Measurements from ENCODE around the gene HOXA5. TPM values are rescaled to one million over a fixed set of nuclear protein-coding genes. Genes with fewer than 3 reads are reported as not detected.
A peak's percentile ranks its signal among the peaks of the same experiment; 100 is the strongest.

HOXA5 gene
- total RNA-seq, 4 donors from 2014 or later = 10.7 to 61.0 (median 18.9) TPM

DNA sequence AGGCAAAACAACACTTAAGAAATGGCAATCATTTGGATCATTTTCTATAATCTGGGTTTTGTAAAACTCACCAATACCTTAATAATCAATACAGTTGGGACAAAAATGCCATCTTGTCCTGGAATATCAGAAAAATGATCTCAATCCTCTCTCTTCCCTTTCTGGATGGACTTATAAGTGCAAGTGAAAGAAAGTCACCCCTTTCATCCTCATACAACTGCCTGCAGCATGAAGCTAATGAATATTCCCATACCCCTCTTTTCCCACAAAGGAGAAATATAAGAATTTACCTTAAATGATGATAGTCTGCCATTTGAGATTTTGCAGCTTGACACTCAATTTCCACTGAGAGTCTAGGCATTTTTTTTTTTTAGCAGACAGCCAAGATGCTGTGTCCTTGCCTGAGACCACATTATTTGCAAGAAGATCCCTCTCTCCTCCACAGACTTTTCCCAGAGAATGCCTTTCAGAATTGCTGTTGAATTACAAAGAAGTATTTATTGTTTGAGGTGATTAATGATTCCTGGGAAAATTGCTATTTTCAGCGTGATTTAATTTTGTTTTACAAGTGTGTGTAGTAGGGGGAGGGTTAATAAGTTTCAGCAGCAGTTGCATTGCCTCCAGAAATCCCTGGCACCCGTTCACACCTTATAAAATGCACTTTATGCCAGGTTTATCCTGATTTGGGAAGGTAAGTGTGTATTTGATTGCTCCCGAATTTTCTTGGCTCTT lies 16.7 kb downstream of the HOXA5 start:
- H3K4me3 ChIP-seq = no peak overlapping the region
- H3K27me3 ChIP-seq = no peaks in the 10 kb centered on the region
- H3K36me3 ChIP-seq = no peaks in the 10 kb centered on the region
- no peaks in the 10 kb centered on the region for H3K9me3 ChIP-seq
- H3K4me1 ChIP-seq = no peaks in the 10 kb centered on the region
- TF ChIP-seq, protein P1, sequence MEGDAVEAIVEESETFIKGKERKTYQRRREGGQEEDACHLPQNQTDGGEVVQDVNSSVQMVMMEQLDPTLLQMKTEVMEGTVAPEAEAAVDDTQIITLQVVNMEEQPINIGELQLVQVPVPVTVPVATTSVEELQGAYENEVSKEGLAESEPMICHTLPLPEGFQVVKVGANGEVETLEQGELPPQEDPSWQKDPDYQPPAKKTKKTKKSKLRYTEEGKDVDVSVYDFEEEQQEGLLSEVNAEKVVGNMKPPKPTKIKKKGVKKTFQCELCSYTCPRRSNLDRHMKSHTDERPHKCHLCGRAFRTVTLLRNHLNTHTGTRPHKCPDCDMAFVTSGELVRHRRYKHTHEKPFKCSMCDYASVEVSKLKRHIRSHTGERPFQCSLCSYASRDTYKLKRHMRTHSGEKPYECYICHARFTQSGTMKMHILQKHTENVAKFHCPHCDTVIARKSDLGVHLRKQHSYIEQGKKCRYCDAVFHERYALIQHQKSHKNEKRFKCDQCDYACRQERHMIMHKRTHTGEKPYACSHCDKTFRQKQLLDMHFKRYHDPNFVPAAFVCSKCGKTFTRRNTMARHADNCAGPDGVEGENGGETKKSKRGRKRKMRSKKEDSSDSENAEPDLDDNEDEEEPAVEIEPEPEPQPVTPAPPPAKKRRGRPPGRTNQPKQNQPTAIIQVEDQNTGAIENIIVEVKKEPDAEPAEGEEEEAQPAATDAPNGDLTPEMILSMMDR (IDR thresholded peaks at IDR 0.05) = no peak
- TF ChIP-seq POLR2A (IDR thresholded peaks at IDR 0.05) = no peak
- intact Hi-C loops (cut with DNase I; ENCODE audit: low total_unique reads) = no loop called here
- H3K27ac ChIP-seq = no peak overlapping the region
- no peak for DNase-seq

GRCh38 chr7:27125986-27126394 lies 17.5 kb downstream of the HOXA5 start:
- Histone ChIP-seq H3K4me3 (no peak overlapping the region), H3K4me1 (no peaks in the 10 kb centered on the region), H3K27ac (no peak overlapping the region), H3K27me3 (no peaks in the 10 kb centered on the region), H3K36me3 (no peaks in the 10 kb centered on the region), H3K9me3 (no peaks in the 10 kb centered on the region)
- DNase-seq = no peak
- intact Hi-C loops (cut with DNase I; ENCODE audit: low total_unique reads) = no loop called here
- TF ChIP-seq, protein P1 (IDR thresholded peaks at IDR 0.05) = no peak
- TF ChIP-seq POLR2A (IDR thresholded peaks at IDR 0.05) = no peak

DNA sequence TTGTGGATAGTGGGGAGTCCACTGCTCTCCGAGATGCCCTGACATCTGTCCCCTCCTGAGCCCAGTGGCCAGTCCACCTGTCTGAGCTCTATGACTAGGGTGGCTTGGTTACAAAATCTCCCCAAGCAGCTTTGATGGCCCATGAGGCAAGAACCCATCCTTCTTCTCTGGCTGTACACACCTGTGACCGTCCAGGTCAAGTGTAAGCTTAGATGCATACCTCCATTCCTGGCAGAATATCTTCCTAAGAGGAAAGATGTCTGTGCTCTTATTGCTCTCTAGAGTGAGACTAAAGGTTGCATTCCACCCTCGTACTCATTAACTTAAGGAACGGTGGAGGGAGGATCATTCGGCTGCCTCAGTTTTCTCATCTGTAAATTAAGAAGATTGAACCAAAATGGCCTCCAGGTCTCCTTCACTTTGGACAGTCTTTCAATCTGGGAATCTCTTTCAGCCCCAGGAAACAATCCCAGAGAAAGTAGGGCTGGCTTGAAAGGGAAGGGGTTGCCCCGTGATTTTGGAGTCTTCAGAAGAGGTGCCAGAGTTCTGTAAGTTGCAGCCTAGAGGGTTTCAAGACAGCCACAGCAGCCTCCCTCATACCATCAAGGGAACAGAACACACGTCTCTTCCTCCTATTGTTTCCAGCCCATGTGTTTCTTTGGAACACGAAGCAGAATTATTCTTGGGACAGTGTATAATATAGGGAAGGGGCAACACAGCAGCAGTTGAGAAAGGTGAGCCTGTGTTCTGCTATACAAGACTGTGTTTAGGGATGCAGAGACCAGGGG lies 18.4 kb downstream of the HOXA5 start:
- intact Hi-C loops (cut with DNase I; ENCODE audit: low total_unique reads) = no loop called here

GRCh38 chr7:27124096-27124901 lies 19.2 kb downstream of the HOXA5 start:
- TF ChIP-seq, protein P1 (IDR thresholded peaks at IDR 0.05) = no peak
- TF ChIP-seq POLR2A (IDR thresholded peaks at IDR 0.05) = no peak
- H3K4me3 ChIP-seq = no peak overlapping the region
- intact Hi-C loops (cut with DNase I; ENCODE audit: low total_unique reads) = no loop called here
- DNase-seq = peak; percentile 64 to 80
- peak overlapping the region in 1 of 2 donors; percentile 39 for H3K27ac ChIP-seq
- H3K27me3 ChIP-seq = no peaks in the 10 kb centered on the region
- H3K9me3 ChIP-seq = no peaks in the 10 kb centered on the region
- H3K36me3 ChIP-seq = no peaks in the 10 kb centered on the region
- H3K4me1 ChIP-seq = no peaks in the 10 kb centered on the region

More for the DNA sequence above, 18.4 kb downstream of the HOXA5 start:
- H3K27ac ChIP-seq = peak overlapping the region in 1 of 2 donors; percentile 39
- H3K9me3 ChIP-seq = no peaks in the 10 kb centered on the region
- H3K4me1 ChIP-seq = no peaks in the 10 kb centered on the region
- TF ChIP-seq, protein P1 (IDR thresholded peaks at IDR 0.05) = no peak
- no peak for TF ChIP-seq POLR2A (IDR thresholded peaks at IDR 0.05)
- no peaks in the 10 kb centered on the region for H3K36me3 ChIP-seq
- no peak for DNase-seq
- no peak overlapping the region for H3K4me3 ChIP-seq
- no peaks in the 10 kb centered on the region for H3K27me3 ChIP-seq
